Esophagus squamous epithelium (tissue), 4 donors: ENCODE data around the gene PAM16.

Experiments
- CTCF ChIP-seq, 6 experiments: fragments of 450-650 bp in 4 of 6; fragments of 200-600 bp in 2 of 6; sonication (generic) in 2 of 6; IDR thresholded peaks; one replicate each; pipeline ENCODE4 v1.5.1; 2016 to 2019; ENCODE audit warnings: antibody characterized with exemption in 6 of 6, mild to moderate bottlenecking in 4 of 6, moderate library complexity in 4 of 6
- POLR2A ChIP-seq, 4 donors: fragments of 450-650 bp; IDR thresholded peaks; one replicate each; pipeline ENCODE4 v1.6.1; 2017; ENCODE audit warnings: antibody characterized with exemption in 4 of 4, mild to moderate bottlenecking in 4 of 4, moderate library complexity in 3 of 4

GRCh38 chr16:4390266-4391260 is 39.4 kb upstream of the PAM16 start:
- TF ChIP-seq POLR2A (IDR thresholded peaks at IDR 0.05) (no peak), CTCF (IDR thresholded peaks at IDR 0.05) (no peak)
